Uterus (tissue), 2 donors: Measurements from ENCODE around the gene P4HTM.

Experiments used
- POLR2A ChIP-seq, 2 donors: fragments of 450-650 bp; IDR thresholded peaks; one replicate each; pipeline ENCODE4 v1.6.1; 2016; ENCODE audit warnings: antibody characterized with exemption in 2 of 2, mild to moderate bottlenecking in 1 of 2, moderate library complexity in 1 of 2
- TF ChIP-seq, protein P1 (sequence below), 4 experiments: fragments of 200-600 bp in 2 of 4; fragments of 450-650 bp in 2 of 4; sonication (generic) in 2 of 4; IDR thresholded peaks; one replicate each; pipeline ENCODE4 v1.5.1; 2016 to 2019; ENCODE audit warnings: antibody characterized with exemption in 4 of 4, mild to moderate bottlenecking in 2 of 4, moderate library complexity in 1 of 4

DNA sequence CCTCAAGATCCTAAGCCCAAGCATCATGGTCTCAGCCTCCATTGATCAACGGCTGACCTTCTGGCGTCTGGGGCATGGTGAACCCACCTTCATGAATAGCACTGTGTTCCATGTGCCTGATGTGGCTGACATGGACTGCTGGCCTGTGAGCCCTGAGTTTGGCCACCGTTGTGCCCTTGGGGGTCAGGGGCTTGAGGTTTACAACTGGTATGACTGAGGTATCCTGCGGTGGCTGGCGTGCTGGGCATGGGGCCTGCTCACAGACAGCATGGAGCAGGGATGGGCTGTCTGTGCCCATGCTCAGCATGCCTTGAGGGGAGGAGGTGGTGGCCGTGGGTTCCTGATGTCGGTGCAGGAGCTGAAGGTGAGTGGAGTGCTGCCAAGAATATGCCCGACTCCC lies 25.0 kb downstream of the P4HTM start:
- TF ChIP-seq, protein P1, sequence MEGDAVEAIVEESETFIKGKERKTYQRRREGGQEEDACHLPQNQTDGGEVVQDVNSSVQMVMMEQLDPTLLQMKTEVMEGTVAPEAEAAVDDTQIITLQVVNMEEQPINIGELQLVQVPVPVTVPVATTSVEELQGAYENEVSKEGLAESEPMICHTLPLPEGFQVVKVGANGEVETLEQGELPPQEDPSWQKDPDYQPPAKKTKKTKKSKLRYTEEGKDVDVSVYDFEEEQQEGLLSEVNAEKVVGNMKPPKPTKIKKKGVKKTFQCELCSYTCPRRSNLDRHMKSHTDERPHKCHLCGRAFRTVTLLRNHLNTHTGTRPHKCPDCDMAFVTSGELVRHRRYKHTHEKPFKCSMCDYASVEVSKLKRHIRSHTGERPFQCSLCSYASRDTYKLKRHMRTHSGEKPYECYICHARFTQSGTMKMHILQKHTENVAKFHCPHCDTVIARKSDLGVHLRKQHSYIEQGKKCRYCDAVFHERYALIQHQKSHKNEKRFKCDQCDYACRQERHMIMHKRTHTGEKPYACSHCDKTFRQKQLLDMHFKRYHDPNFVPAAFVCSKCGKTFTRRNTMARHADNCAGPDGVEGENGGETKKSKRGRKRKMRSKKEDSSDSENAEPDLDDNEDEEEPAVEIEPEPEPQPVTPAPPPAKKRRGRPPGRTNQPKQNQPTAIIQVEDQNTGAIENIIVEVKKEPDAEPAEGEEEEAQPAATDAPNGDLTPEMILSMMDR (IDR thresholded peaks at IDR 0.05) = no peak
- TF ChIP-seq POLR2A (IDR thresholded peaks at IDR 0.05) = no peak
